NCI-H2227 (cell line): ENCODE results near the gene SETBP1.

Experiments used
- DNase-seq: peaks from one replicate; lab custom pipeline; 2025; ENCODE audit not compliant: unreplicated experiment; lab: John Stamatoyannopoulos, UW

SETBP1 gene

DNA sequence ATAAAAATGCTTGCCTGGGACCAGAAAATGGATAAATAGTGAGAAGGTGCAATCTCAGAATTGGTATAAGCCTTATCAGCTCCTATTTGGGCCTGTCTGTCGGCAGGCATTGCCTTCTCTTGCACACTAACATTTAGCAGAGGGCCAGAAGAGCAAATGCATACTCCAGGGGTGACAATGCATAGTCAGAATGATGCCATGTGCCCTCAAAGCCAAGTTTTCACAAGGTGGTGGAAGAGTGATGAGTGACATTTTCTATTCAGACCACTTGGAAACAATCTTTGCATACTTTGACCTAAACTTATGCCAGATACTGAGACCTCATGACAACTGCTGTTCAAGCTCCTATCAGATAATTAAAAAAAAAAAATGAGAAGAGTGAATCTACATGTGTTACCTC lies 276.3 kb downstream of the SETBP1 start:
- no peak for DNase-seq

DNA sequence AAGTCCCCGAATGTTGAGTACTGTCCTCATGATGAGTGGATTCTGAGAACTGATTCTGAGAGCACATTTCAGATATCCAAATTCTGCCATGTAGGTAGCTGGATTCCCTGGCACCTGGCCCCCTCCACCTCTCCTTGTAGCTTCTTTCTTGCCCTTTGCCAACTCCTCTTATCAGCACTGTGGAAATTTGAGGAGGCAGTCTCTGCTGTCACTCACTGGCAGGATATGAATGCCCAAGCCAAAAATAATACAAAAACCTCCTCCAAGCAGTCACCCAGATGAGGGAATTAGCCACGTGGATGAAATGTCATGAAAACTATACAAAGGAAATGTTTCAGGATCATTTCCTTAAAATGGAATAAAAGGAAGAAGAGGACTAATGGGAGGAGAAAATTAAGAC lies 276.8 kb downstream of the SETBP1 start:
- DNase-seq, result no peak

DNA sequence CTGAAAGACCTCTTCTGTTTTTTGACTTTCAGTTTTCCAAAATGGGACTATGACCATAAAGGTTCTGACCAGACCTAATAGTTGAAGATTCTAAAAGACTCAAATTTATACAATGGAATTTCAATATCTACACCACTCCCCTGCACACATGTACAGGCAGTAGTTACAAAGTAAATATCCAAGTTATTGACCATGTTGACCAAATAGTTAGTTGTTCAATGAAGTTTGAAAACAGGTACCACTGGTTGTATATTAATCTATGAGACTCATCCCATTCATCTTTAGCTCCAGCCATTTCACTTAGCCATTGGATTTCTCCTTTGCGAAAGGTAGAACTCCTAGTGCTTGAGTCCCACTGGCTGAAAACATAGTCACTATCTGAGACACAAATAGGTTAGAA lies 277.4 kb downstream of the SETBP1 start:
- DNase-seq, result no peak

DNA sequence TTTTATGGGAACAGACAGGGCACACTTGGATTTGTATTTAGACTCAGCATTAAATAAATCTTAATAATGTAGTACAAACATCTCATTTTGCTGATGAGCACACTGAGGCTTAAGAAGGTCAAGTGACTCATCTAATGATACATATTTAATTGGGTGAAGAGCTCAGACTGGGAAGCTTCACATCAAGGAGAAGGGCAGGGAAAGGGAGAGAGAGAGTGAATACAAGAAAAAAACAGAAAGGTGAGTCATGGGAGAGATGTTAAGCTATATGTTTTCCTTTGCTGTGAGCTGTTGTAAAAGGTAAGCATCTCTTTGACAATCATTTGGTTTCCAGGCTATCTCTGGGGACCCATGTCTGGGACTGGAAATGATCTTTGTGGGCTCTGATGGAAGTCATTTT lies 277.8 kb downstream of the SETBP1 start:
- DNase-seq, result no peak

DNA sequence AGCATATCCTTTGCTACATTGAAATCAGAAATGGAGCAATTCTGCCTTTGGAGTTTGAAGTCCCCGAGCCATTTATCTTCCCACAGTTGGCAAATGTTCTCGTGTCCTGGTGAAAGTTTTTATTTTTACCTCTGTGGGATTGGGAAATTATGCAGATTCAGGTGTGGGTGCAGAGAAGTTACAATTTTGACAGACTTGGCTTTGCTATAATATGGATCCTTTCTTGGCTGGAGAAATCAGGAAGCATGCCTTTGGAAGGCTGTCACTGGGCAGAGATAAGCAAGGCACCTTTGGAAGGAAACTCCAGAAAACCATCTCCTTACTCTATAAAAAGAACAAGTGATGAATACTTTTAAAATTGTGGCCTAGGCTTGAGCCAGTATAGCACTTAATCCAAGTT lies 278.3 kb downstream of the SETBP1 start:
- DNase-seq, result no peak

DNA sequence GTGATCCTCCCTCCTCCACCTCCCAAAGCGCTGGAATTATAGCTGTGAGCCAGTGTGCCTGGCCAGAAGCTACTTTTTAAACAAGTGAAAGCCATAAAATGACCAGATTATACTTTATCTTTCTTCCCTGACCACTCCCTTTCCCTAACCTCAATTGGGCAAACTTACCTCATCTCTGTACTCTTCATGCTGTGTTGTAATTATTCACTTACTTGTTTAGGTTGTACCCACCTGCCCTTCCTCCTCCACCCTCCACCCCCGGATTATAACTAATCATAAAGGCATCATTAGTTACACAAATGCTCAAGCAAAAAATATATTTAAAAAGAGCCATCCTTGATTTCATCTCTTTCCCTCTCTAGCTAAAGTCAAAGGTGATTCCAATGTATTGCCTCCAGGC lies 279.9 kb downstream of the SETBP1 start:
- no peak for DNase-seq

DNA sequence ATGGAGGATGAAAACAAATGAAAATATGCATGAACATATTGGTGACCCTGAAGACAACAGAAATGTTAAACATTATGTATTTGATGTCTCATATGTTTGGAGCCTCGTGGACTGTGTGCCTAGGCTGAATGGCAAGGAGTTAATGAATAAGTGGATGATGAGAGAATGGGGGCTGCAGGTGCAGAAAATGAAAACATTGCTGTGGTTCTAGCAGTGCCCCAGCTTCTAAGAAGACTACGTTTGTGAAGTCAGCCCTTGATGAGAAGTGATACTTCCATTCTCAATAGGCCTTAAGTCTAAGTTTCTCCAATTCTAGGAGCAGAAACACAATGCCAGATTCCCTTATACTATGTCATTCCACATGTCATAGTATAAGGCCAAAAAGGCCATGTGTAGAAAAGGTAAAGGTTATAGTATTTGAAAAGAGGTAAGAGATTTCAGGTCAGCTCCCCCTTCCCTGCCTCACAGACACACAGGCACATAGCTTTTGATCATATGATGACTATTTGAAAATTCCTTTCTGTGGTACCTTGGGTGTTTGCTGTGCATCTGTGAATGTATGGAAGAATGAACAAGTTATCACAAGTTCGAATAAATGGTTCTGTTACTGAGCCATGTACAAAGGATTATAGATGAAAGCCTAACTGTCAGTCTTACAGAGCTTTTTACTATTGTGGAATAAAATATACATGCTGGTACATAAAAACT lies 280.8 kb downstream of the SETBP1 start:
- DNase-seq, result no peak

DNA sequence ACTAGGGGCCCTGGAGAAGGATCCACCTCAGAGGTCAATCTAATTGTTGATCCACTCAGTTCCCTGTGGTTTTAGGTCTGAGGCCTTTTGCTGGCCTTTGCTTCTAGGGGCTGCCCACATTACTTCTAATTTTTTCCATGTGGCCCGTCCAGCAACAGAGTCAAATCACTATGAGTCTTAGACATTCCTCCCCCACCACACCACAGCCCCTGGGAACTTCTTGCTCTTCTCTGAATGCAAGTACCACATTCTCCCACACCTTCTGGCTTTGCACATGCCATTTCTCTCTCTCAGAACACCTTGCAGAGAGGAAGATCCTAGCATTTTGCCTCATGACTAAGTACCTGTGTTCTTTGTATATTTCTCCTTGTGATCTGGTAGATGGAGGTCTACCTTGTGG lies 286.9 kb downstream of the SETBP1 start:
- no peak for DNase-seq

DNA sequence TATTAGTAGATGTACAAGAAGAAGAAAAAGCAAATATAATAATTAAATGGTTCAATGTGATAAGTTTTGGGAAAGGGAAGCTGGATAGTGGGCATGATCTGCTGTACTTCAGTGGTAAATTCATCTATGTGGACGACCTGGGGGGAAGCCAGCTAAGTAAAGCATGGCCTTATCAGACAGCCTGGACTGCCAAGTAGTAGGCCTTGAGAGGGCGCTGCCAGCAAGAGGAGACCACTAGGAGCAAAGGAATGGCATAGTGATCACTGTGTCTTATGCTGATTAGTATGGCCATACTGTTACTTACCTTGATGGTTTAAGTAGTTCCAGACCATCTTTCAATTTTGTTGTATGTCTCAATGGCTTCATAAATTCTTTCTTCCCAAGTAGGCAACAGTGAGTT lies 287.6 kb downstream of the SETBP1 start:
- no peak for DNase-seq

DNA sequence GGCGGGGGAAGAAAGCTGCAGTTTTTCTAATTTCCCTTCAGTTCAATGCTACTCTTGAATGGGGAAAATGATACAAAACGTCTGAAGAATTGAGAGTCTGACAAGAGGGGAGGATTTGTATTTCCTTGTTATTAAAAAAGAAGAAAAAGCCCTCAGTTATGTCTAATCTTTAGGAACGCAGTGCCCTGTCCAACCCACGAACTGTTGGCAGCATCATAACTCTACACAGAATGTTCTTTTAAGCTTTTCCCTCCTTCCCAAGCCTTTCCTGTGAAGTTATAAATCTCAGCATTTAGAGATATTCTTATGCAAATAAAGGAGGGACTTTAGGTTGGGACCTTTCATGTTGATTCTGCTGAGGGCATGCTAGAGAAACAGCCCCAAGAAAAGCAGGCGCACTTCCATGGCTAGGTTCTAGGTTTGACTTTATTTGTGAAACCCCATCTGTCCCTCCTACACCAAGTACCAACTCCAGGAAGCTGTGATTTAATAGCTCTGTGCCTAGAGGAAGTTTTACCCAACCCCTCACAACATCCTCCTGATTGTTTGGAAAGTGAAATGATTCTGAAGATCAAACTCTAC lies 288.6 kb downstream of the SETBP1 start:
- no peak for DNase-seq

DNA sequence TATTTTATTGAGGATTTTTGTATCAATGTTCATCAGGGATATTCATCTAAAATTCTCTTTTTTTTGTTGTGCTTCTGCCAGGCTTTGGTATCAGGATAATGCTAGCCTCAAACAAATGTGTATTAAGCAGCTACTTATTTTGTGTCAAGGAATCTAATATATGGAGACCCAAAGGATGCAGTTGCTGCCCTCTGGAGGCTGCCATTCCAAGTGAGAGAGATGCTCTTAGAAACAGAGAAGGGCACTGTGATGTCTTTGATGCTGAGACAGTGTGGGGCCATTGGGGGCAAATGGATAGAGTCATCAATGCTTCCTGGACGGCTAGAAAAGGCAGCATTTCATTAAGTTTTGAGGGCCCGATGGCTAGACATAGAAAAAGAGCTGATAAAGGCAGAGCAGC lies 292.6 kb downstream of the SETBP1 start:
- DNase-seq, result no peak

DNA sequence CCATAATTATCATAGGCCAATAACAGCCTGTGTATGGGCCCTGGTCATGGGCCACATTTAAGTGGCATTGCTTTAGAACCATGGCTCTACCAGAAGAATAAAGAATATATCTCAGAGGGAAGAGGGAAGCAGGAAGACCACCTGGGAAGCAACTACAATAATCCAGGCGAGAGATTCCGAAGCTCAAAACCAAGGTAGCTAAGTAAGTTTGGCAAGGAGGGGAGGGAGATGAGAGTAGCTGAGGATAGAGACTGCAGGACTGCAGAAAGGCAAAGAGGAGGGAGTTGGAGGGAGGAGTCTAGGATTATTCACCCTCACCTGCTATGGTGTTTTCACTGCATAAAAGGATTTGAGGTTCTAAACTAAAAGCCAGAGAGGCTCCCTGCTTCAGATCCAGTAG lies 293.5 kb downstream of the SETBP1 start:
- no peak for DNase-seq

DNA sequence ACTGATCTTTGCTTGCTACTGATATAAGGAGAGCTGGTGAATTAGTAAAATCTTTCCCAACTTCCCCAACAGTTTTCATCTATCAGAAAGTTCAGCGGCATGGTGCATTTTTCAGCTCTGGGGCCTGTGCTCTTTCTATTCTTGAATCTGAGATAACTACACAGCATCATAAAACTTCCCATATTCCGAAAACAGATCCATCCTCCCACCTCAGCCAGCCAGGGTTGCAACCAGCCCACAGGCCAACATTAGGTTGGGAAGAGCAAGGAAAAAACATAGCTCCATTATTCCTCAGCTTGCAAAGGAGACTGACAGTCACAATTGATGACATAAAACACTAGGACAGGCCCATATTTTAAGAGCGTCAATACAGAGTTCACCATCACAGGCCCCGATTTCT lies 297.2 kb downstream of the SETBP1 start:
- no peak for DNase-seq

DNA sequence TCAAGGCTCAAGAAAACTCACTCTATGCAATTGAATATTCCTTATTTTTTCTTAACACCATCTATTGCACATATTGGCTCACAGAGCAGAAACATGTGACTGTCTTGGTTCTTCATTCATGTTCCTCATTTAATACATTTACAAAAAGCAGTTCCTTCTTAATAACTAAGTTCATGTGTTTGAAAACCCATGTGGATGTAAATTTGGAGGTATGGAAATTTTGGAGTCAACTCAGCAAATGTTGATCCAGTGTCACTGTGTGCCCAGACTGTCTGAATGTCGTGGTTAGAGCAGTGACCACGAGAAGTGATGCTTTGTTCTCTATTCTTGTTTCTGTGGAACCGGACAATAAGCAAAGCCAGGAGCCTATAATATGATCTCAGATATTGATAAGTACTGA lies 299.1 kb downstream of the SETBP1 start:
- DNase-seq, result no peak

DNA sequence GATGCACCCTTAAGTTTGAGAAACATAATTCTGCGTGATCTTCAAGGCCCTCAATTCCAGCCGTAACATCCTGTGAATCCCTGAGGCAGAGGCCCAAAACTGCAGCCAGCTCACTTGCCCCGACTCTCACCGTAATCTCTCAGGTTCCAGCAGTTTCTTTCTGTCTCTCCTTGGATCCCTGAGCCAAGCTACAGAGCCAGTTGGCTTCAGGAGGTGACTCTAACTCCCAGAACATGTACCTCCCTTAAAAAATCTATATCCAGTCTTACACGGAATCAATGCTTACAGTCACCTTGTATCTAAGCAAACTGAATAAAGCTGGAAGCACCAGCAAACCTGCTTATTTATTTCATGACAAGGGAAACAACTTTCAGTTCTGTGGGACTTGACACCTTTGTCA lies 300.4 kb downstream of the SETBP1 start:
- DNase-seq, result no peak

DNA sequence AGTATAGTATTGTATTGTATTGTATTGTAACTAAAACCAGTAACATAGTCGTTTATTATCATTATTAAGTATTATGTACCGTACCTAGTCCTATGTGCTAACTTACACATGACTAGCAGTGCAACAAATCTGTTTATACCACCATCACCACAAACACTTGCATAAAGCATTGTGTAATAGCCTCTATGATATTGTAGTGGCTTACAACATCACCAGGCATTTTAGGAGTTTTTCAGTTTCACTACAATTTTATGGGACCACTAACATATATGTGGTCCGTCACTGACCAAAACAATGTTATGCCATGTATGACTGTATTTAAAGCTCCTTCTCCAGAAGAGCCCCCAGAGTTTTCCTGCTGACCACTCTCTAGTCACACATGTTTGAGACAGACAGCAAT lies 306.2 kb downstream of the SETBP1 start:
- no peak for DNase-seq

DNA sequence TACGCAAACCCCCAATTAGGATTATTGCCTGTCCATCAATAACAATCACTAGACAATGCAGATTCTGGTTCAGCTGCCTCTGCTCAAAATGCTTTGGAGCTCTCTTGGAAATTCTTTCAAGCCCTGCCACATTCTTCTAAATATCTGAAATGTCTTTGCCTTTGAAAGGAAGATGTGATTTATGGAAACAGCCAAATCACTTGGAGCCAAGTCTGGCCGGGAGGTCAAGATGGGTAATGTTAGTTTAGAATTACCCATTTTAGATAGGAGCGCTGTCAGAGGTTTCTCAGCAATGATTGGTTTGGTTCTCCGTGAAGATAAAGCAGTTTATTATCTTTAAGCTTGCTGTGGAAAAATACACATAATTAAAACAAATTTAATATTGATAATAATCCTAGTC lies 306.7 kb downstream of the SETBP1 start:
- DNase-seq, result peak; percentile 82

DNA sequence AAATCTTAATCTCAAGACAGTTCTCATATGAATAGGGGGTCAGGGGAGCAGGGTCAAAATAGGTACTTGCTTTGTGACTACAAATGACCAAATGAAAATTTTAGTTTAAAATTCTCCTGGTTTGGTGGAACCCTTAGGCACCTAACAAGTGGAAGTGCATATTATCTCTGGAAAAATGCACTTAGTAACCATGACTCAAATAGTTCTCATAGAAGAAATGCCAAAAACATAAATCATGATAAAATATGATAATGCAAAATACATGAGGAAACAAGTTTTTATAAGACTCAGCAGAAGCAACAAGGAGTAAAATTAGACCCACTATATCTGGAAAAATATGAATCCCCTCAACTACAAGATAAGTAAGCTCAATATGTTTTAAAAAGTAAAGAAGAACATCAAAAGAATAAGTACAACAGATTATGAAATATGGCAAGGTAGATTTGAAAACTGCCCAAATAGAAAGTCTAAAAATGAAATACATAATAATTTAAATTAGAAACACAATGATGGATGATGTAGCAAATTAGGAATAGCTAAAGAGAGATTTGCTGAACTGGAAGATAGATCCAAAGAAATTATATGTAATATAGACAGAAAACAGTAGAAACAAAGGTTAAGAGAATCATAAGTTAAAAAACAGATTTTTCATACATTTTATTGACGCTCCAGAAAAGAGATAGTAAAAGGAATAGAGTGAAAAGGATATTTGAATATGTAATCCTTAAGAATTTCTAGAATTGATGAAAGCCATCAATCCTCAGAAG lies 308.3 kb downstream of the SETBP1 start:
- DNase-seq, result no peak

DNA sequence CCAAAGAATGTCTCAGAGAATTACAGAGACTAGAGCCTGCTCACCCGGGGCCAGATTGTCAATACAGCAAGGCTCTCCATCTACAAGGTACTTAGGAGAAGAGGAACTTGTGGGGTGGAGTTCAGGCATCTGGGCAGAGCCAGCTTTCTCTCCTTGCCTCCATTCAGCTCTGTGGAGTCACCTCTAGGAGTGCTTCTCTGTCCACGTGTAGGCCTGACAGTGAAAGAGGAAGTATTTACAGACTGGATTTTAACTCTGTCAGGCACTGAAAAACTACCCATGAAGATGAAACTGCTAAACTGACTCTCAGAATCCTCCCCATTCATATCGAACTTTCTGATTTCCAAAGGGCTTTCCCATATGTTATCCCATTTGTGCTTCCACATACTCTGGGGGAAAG lies 315.6 kb downstream of the SETBP1 start:
- DNase-seq, result no peak

DNA sequence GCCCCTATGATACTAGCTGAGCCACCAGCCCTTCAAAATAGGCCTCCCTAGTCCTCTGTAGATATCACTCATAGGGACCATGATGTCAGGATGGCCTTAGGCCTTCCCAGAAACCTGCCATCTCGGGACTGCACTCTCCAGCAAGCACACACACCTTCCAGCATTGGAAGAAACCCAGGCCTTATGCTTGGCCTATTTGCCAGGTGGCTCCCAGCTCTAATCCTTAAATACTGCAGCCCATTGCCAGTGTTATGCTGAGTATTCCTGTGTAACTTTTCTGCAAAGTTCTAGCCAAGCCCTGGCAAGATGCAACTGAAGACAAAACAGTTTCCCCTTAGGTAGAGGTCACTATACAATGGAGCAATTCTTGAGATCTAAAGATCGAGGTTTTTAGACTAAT lies 316.5 kb downstream of the SETBP1 start:
- no peak for DNase-seq

DNA sequence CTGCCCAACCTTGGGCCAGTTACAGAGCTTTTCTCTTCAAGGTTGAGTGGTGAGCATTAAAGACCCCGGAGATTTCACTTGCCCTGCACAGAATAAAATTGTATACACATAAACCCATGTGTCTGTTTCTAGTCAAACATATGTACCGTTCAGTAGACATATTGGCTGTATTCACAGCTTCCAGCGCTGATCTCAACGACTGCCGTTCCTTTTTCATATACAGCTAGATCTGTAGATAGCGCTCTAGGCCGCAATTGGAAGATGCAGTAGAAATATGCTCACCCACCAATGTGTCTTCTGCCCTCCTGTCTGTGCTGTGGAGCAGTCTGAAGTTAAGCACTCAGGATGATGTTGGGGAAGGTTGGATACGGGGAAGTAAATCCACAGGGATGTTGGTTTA lies 317.7 kb downstream of the SETBP1 start:
- no peak for DNase-seq

DNA sequence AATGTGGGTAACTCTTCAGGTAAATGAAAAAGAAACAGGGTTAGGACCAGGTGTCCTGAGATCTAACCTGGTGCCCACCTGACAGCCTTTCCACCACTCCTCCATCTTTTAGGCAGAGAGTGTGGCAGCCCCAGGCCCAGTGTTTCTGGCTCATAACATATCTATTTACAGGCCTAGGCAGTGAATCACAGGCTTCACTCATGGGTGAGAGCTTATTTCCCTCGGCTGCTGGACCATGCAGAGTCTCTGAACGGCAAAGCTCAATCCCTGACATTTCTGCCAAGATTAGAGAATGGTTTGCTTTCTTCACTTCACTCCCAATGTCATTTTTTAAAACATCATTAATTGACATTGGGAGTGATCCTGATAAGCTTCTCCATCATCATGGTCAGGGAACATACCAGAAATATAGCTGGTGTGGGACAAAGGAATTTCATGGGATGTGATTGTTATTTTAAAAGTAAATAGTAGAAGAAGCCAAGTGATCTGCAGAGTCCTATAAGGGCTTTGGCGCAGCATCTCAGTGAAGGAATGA lies 323.9 kb downstream of the SETBP1 start:
- DNase-seq, result no peak
